A673 (cell line): Measurements from ENCODE around the gene GAN.

ENCODE experiments used
- EZH2 ChIP-seq: fragments of 200-600 bp; sonication (generic); IDR thresholded peaks from 2 replicates; pipeline ENCODE4 v1.6.1; 2017; ENCODE audit warnings: borderline replicate concordance, low read depth, mild to moderate bottlenecking, mixed read lengths, antibody characterized with exemption, low read length; ENCODE audit not compliant: poor library complexity, severe bottlenecking
- TF ChIP-seq, protein P1 (sequence below): fragments of 300-800, 200-600 bp; sonication (generic); conservative IDR thresholded peaks from 2 replicates; pipeline ENCODE4 v1.5.1; 2017; ENCODE audit warnings: low read depth, mild to moderate bottlenecking, antibody characterized with exemption, low read length, moderate library complexity, mixed read lengths

DNA sequence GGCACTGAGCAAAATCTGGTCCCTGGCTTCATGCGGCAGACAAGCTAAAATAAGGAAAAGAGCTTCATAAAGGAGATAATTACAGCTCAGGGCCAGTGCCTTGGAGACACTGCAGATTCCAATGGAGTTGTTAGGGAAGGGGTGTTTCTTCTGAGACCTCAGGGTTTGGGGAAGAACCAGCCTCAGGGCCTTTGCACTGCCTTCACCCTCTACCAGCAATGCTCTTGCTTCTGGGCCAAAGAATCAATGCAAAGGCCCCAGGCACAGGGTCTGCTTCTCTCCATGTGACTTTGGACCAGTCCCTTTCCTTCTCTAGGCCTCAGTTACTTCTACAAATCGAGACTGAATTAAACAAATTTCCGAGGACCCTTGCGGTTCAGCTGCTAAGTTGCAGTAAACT lies 36.2 kb upstream of the GAN start:
- TF ChIP-seq, protein P1, sequence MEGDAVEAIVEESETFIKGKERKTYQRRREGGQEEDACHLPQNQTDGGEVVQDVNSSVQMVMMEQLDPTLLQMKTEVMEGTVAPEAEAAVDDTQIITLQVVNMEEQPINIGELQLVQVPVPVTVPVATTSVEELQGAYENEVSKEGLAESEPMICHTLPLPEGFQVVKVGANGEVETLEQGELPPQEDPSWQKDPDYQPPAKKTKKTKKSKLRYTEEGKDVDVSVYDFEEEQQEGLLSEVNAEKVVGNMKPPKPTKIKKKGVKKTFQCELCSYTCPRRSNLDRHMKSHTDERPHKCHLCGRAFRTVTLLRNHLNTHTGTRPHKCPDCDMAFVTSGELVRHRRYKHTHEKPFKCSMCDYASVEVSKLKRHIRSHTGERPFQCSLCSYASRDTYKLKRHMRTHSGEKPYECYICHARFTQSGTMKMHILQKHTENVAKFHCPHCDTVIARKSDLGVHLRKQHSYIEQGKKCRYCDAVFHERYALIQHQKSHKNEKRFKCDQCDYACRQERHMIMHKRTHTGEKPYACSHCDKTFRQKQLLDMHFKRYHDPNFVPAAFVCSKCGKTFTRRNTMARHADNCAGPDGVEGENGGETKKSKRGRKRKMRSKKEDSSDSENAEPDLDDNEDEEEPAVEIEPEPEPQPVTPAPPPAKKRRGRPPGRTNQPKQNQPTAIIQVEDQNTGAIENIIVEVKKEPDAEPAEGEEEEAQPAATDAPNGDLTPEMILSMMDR: no peak
- TF ChIP-seq EZH2: no peak
